H1 (cell line): ENCODE data around the gene CD72. TPM values are rescaled to one million over a fixed set of nuclear protein-coding genes. Genes with fewer than 3 reads are reported as not detected.

Source experiments
- CTCF ChIA-PET: fragments of 300-600 bp; sonication (Branson Sonifier 250); formaldehyde crosslinking; loops from one replicate; lab custom pipeline; 2021; ENCODE audit not compliant: partially characterized antibody; lab: Charles Lee
- POLR2A ChIA-PET: fragments of 300-600 bp; sonication (Branson Sonifier 250); formaldehyde crosslinking; loops from one replicate; lab custom pipeline; 2021; ENCODE audit warnings: inconsistent platforms; ENCODE audit not compliant: partially characterized antibody; lab: Charles Lee
- DNase-seq, 2 experiments: peaks; one replicate each; pipeline versions ENCODE4 v3.0.0 to v3.0.0-alpha.2; 2010 to 2022; ENCODE audit warnings: low spot score in 2 of 2, low read depth in 1 of 2, mixed read lengths in 1 of 2
- FAIRE-seq: peaks from 2 replicates; lab custom pipeline; 2011; peaks lifted over from hg19 to GRCh38; lab: Jason Lieb, UNC
- H2AFZ ChIP-seq: 2 replicates; pipeline ENCODE4 v1.8.1; 2012; ENCODE audit warnings: low read length, inconsistent platforms
- H2AK5ac ChIP-seq: 2 replicates; pipeline ENCODE4 v1.6.1; 2013; ENCODE audit warnings: low read depth, low read length
- H2BK120ac ChIP-seq: replicated peaks from 2 replicates; pipeline ENCODE3; 2013; ENCODE audit warnings: low read depth, low read length, inconsistent platforms
- H2BK12ac ChIP-seq: 2 replicates; pipeline ENCODE4 v1.6.1; 2013; ENCODE audit warnings: low read depth, low read length
- H2BK15ac ChIP-seq: 2 replicates; pipeline ENCODE4 v1.6.1; 2013; ENCODE audit warnings: low read length
- H2BK20ac ChIP-seq: 2 replicates; pipeline ENCODE4 v1.6.1; 2013; ENCODE audit warnings: low read length
- H2BK5ac ChIP-seq: 2 replicates; pipeline ENCODE4 v1.6.1; 2013; ENCODE audit warnings: low read depth, low read length
- H3K14ac ChIP-seq: 2 replicates; pipeline ENCODE4 v1.6.1; 2013; ENCODE audit warnings: inconsistent platforms; ENCODE audit not compliant: insufficient read length
- H3K18ac ChIP-seq: 2 replicates; pipeline ENCODE4 v1.6.1; 2013; ENCODE audit warnings: low read length; ENCODE audit errors: extremely low read depth
- H3K23ac ChIP-seq: 2 replicates; pipeline ENCODE4 v1.6.1; 2013; ENCODE audit warnings: inconsistent platforms; ENCODE audit not compliant: insufficient read length
- H3K23me2 ChIP-seq: 2 replicates; pipeline ENCODE4 v1.6.1; 2013; ENCODE audit warnings: low read depth, low read length
- H3K27ac ChIP-seq: 2 replicates; pipeline ENCODE4 v1.6.1; 2011; ENCODE audit warnings: low read depth, low read length, inconsistent platforms
- H3K27me3 ChIP-seq, 4 experiments: replicated peaks in 1 of 4; 1 replicate in 1 of 4; 2 replicates in 3 of 4; pipeline versions ENCODE4 v1.6.1 to v1.8.1; 2011 to 2013; ENCODE audit warnings: low read length in 3 of 4, mild to moderate bottlenecking in 3 of 4, inconsistent platforms in 2 of 4, mixed read lengths in 2 of 4, moderate library complexity in 1 of 4; ENCODE audit not compliant: control insufficient read depth in 3 of 4, insufficient read depth in 3 of 4; ENCODE audit errors: extremely low read depth in 1 of 4
- H3K36me3 ChIP-seq, 4 experiments: 2 replicates each; pipeline versions ENCODE4 v1.6.1 to v1.8.1; 2011 to 2013; ENCODE audit warnings: mild to moderate bottlenecking in 4 of 4, low read length in 3 of 4, moderate library complexity in 2 of 4, control low read depth in 1 of 4, inconsistent platforms in 1 of 4; ENCODE audit not compliant: insufficient read depth in 4 of 4, control insufficient read depth in 2 of 4
- H3K4ac ChIP-seq: replicated peaks from 2 replicates; pipeline ENCODE3; 2013; ENCODE audit warnings: low read length, low read depth, mixed read lengths, inconsistent platforms; ENCODE audit not compliant: insufficient read length
- H3K4me1 ChIP-seq, 4 experiments: replicated peaks in 1 of 4; 1 replicate in 1 of 4; 2 replicates in 3 of 4; pipeline versions ENCODE4 v1.6.1 to v1.8.1; 2011 to 2013; ENCODE audit warnings: low read length in 3 of 4, inconsistent platforms in 2 of 4, mixed read lengths in 1 of 4; ENCODE audit not compliant: insufficient read depth in 4 of 4, control insufficient read depth in 3 of 4
- H3K4me2 ChIP-seq, 2 experiments: 2 replicates each; pipeline versions ENCODE4 v1.6.1 to v1.8.1; 2011 to 2013; ENCODE audit warnings: low read depth in 2 of 2, low read length in 2 of 2, control low read depth in 1 of 2, inconsistent platforms in 1 of 2, mild to moderate bottlenecking in 1 of 2; ENCODE audit not compliant: insufficient read depth in 1 of 2
- H3K4me3 ChIP-seq, 4 experiments: fragments of 200-600, 300-600 bp in 1 of 4; sonication (generic), shearing (Covaris generic), sonication (Bioruptor Twin) in 1 of 4; 2 replicates each; pipeline versions ENCODE4 v1.5.1 to v1.8.1; 2011 to 2016; ENCODE audit warnings: low read length in 4 of 4, low read depth in 3 of 4, control low read depth in 2 of 4, inconsistent platforms in 2 of 4, mild to moderate bottlenecking in 2 of 4, mixed read lengths in 1 of 4, moderate library complexity in 1 of 4; ENCODE audit not compliant: insufficient read depth in 2 of 4; ENCODE audit errors: extremely low read depth in 1 of 4
- H3K56ac ChIP-seq: replicated peaks from 2 replicates; pipeline ENCODE3; 2013; ENCODE audit warnings: low read depth, mild to moderate bottlenecking, mixed read lengths, low read length, inconsistent platforms; ENCODE audit not compliant: insufficient read length
- H3K79me1 ChIP-seq: 2 replicates; pipeline ENCODE4 v1.6.1; 2013; ENCODE audit warnings: low read depth, low read length, control low read depth
- H3K79me2 ChIP-seq, 2 experiments: 2 replicates each; pipeline versions ENCODE4 v1.6.1 to v1.8.1; 2012 to 2013; ENCODE audit warnings: low read length in 2 of 2, mild to moderate bottlenecking in 2 of 2, inconsistent platforms in 1 of 2; ENCODE audit not compliant: insufficient read depth in 2 of 2, control insufficient read depth in 1 of 2
- H3K9ac ChIP-seq, 4 experiments: replicated peaks in 1 of 4; 1 replicate in 1 of 4; 2 replicates in 3 of 4; pipeline versions ENCODE4 v1.6.1 to v1.8.1; 2011 to 2013; ENCODE audit warnings: low read depth in 3 of 4, low read length in 3 of 4, control low read depth in 2 of 4, mild to moderate bottlenecking in 2 of 4, moderate library complexity in 2 of 4, inconsistent platforms in 1 of 4; ENCODE audit errors: extremely low read depth in 1 of 4
- H3K9me3 ChIP-seq, 2 experiments: 2 replicates each; pipeline versions ENCODE4 v1.6.1 to v1.8.1; 2012 to 2013; ENCODE audit warnings: mild to moderate bottlenecking in 2 of 2, moderate library complexity in 2 of 2, control low read depth in 1 of 2, inconsistent platforms in 1 of 2, low read depth in 1 of 2, low read length in 1 of 2, mixed read lengths in 1 of 2; ENCODE audit not compliant: insufficient read depth in 2 of 2
- H4K20me1 ChIP-seq, 2 experiments: replicated peaks in 1 of 2; 2 replicates each; pipeline versions ENCODE3 to v1.8.1; 2011 to 2013; ENCODE audit warnings: inconsistent platforms in 2 of 2, low read length in 2 of 2, mild to moderate bottlenecking in 1 of 2; ENCODE audit not compliant: insufficient read depth in 2 of 2, control insufficient read depth in 1 of 2
- H4K5ac ChIP-seq: 2 replicates; pipeline ENCODE4 v1.6.1; 2013; ENCODE audit warnings: low read length, low read depth, mixed read lengths, inconsistent platforms; ENCODE audit not compliant: insufficient read length
- H4K8ac ChIP-seq: 2 replicates; pipeline ENCODE4 v1.8.0; 2013; ENCODE audit warnings: mild to moderate bottlenecking, moderate library complexity, low read length, inconsistent platforms; ENCODE audit not compliant: insufficient read depth; ENCODE audit errors: extremely low read depth
- H4K91ac ChIP-seq: replicated peaks from 2 replicates; pipeline ENCODE3; 2013; ENCODE audit warnings: low read length, mixed read lengths, inconsistent platforms; ENCODE audit not compliant: insufficient read length
- ASH2L ChIP-seq: fragments of 200-600, 300-600 bp; sonication (generic); IDR thresholded peaks from one replicate; pipeline ENCODE4 v1.7.1; 2017; ENCODE audit warnings: low read length
- BRCA1 ChIP-seq: IDR thresholded peaks from 2 replicates; pipeline ENCODE4 v1.6.1; 2012; ENCODE audit warnings: low read depth, low read length, improper control_type of control experiment
- CEBPB ChIP-seq: IDR thresholded peaks from 2 replicates; pipeline ENCODE4 v1.6.1; 2012; ENCODE audit warnings: low read depth, low read length
- EGR1 ChIP-seq: IDR thresholded peaks from 2 replicates; pipeline ENCODE4 v1.6.1; 2011; ENCODE audit warnings: low read depth, low read length, borderline replicate concordance
- NANOG ChIP-seq: IDR thresholded peaks from 2 replicates; pipeline ENCODE4 v1.6.1; 2011; ENCODE audit warnings: low read length, low read depth, mild to moderate bottlenecking, inconsistent platforms; ENCODE audit not compliant: insufficient read depth, poor library complexity, severe bottlenecking
- NRF1 ChIP-seq: IDR thresholded peaks from 2 replicates; pipeline ENCODE4 v1.6.1; 2011; ENCODE audit warnings: mild to moderate bottlenecking, low read depth, low read length, improper control_type of control experiment
- SAP30 ChIP-seq: fragments of 300-600 bp; sonication (generic); IDR thresholded peaks from 2 replicates; pipeline ENCODE4 v1.7.1; 2012; ENCODE audit warnings: low read length, moderate library complexity, mild to moderate bottlenecking, inconsistent platforms; ENCODE audit not compliant: insufficient read depth, insufficient replicate concordance
- SIN3A ChIP-seq, 2 experiments: IDR thresholded peaks in 1 of 2; conservative IDR thresholded peaks in 1 of 2; 2 replicates each; pipeline ENCODE4 v1.6.1; 2011 to 2012; ENCODE audit warnings: low read length in 2 of 2, improper control_type of control experiment in 1 of 2, low read depth in 1 of 2, mild to moderate bottlenecking in 1 of 2
- SUZ12 ChIP-seq: fragments of 200-600 bp; sonication (generic); IDR thresholded peaks from 2 replicates; pipeline ENCODE4 v1.6.1; 2012; ENCODE audit warnings: mild to moderate bottlenecking, inconsistent platforms, low read length, moderate library complexity, mixed read lengths
- WGBS, 2 experiments: shearing (Covaris generic) in 1 of 2; methylation state at CpG; one replicate each; pipeline versions ENCODE4 v1.1.6 to v1.1.7; 2013 to 2015; ENCODE audit warnings: low lambda C conversion rate in 2 of 2, mixed read lengths in 2 of 2, inconsistent platforms in 1 of 2, low coverage in 1 of 2, missing lambda C conversion rate in 1 of 2; ENCODE audit not compliant: insufficient replicate concordance in 2 of 2, insufficient coverage in 1 of 2, insufficient read length in 1 of 2; ENCODE audit errors: extremely low coverage in 1 of 2, missing lambda C conversion rate in 1 of 2; 5-methylcytosine and 5-hydroxymethylcytosine counted together
- polyA plus RNA-seq, 7 experiments: library from polyadenylated mRNA; depleted of rRNA in 3 of 7; stranded (reverse) in 5 of 7; unstranded in 2 of 7; fragments of >200 nt in 5 of 7; fragments of 200-250 nt in 2 of 7; gene quantifications; 1 replicate in 5 of 7; 2 replicates in 1 of 7; 4 replicates in 1 of 7; pipeline versions ENCODE4 v1.2.1 to v1.2.3, GENCODE V29; 2011 to 2013; ENCODE audit warnings: missing spikeins in 2 of 7, mixed read lengths in 2 of 7
- total RNA-seq: library from RNA; stranded (reverse); fragmentation: NEBNext Ultra II Directional; extraction: Animal tissue kit (Norgen Biotek cat#: 25700); gene quantifications from 2 replicates; pipeline ENCODE4 v1.2.1, GENCODE V29; 2021
- TF ChIP-seq, protein P1 (sequence below): IDR thresholded peaks from 2 replicates; pipeline ENCODE4 v1.6.1; 2012; ENCODE audit warnings: inconsistent platforms

Gene CD72
- total and polyA plus RNA-seq, 2 of the 8 experiments (the other 6 are each of a cell fraction or from before 2014, with no cell fraction given), result 4.0 to 4.5 TPM

DNA sequence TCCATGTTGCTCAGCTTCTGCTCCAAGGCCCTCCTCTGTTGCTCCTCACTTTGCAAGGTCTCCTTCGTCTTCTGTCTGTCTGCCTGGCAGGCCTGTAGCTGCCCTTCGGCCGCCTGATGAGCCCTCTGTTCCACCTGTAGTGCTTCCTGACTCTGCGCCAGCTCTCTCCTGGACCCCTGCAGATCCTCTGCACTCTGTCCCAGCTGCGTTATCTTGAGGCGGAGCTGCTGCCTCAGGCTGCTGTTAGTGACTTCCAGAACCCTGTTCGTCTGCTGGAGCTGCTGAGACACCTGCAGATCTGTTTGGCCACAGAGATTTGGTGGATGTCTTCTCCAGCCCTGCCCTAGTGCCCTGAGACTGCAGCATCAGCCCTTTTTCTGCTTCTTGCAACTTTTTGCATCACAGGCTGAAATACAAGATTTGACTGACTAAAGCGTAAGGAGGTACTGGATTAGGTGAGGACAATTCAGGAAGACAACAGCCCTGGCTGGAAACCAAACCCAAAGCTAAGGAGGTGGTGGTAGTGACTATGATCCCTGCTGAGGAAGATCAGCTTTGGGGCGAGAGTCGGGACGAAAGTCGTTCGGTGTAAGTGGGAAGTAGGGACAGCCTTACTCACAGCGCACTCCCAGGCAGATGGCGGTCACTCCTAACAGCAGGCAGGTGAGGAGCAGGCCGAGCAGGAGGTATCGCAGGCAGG, 2.1 kb downstream of the CD72 start:
- peak overlapping the region; percentile 71 for H2AFZ ChIP-seq

More for the DNA sequence above, 2.1 kb downstream of the CD72 start:
- peaks cover 0 to 9% (median 5%) of the 10 kb centered on the region in 4 experiments; a peak in 4 of 7 replicates for H3K4me1 ChIP-seq
- H3K23ac ChIP-seq, result no peak overlapping the region
- peak overlapping the region; percentile 34 for H4K5ac ChIP-seq
- H2BK120ac ChIP-seq, result no peak overlapping the region
- peaks cover 0 to 18% (median 14%) of the 10 kb centered on the region in 4 experiments; a peak in 4 of 7 replicates for H3K27me3 ChIP-seq
- peak overlapping the region; percentile 35 for H4K8ac ChIP-seq
- H3K23me2 ChIP-seq, result peaks cover 9% of the 10 kb centered on the region
- H3K36me3 ChIP-seq, result no peaks in the 10 kb centered on the region
- peak overlapping the region; percentile 44 to 69 (median 50) for H3K4me3 ChIP-seq
- no peaks in the 10 kb centered on the region for H3K9me3 ChIP-seq
- TF ChIP-seq, protein P1, sequence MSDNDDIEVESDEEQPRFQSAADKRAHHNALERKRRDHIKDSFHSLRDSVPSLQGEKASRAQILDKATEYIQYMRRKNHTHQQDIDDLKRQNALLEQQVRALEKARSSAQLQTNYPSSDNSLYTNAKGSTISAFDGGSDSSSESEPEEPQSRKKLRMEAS, result no peak
- TF ChIP-seq NANOG, result no peak
- no peak for TF ChIP-seq SAP30
- no peak for TF ChIP-seq SUZ12
- no peak for TF ChIP-seq ASH2L
- TF ChIP-seq EGR1, result no peak
- TF ChIP-seq NRF1, result no peak
- no peak for TF ChIP-seq CEBPB
- no peak for TF ChIP-seq SIN3A (conservative IDR thresholded peaks at IDR 0.05 in 1 of 2, IDR thresholded peaks at IDR 0.05 in 1 of 2; ENCODE audit: low read depth in 1 of 2, low read length in 2 of 2)
- no peak for TF ChIP-seq BRCA1
- H3K79me1 ChIP-seq, result no peaks in the 10 kb centered on the region
- no peak overlapping the region for H2BK5ac ChIP-seq
- peak overlapping the region in 1 of 4 experiments; percentile 25; a peak in 2 of 7 replicates for H3K9ac ChIP-seq
- no peak overlapping the region for H3K4ac ChIP-seq
- ChIA-PET POLR2A (interaction anchor here (1.0 to 2.1 kb wide), 7 partner anchors 8 to 112 kb away, joined by 3 to 7 read pairs (median 4); partner anchors contain the start of gene ARHGEF39), CTCF (interaction anchor here (1.0 to 5.2 kb wide), 16 partner anchors 10 to 174 kb away, joined by 3 to 31 read pairs (median 6); partner anchors contain the start of genes CCDC107, RMRP and SIT1)
- H2BK12ac ChIP-seq, result no peak overlapping the region
- FAIRE-seq (no peak), DNase-seq (no peak)
- no peak overlapping the region for H2BK20ac ChIP-seq
- H3K27ac ChIP-seq, result no peak overlapping the region
- no peaks in the 10 kb centered on the region for H3K79me2 ChIP-seq
- peak overlapping the region; percentile 26 for H4K91ac ChIP-seq
- peak overlapping the region; percentile 88; the same call in 1 of the 2 replicates for H2BK15ac ChIP-seq
- peak overlapping the region; percentile 74 to 77 for H3K4me2 ChIP-seq
- no peak overlapping the region for H3K14ac ChIP-seq
- H3K56ac ChIP-seq, result no peak overlapping the region
- H4K20me1 ChIP-seq, result no peaks in the 10 kb centered on the region
- peak overlapping the region; percentile 75 for H3K18ac ChIP-seq
- WGBS, 2 experiments, result 55% methylated on average over 17 of the region's 17 CpGs; no CpG with 5 or more reads in 1 of the 2 experiments
- H2AK5ac ChIP-seq, result no peak overlapping the region
